Epithelial cell of esophagus (primary cell): ENCODE results near the gene MAP2K3.
A peak's percentile ranks its signal among the peaks of the same experiment; 100 is the strongest.

Experiments used
- DNase-seq: peaks from one replicate; pipeline ENCODE4 v3.0.0; 2010; ENCODE audit warnings: low read depth
- H3K4me3 ChIP-seq: 2 replicates; pipeline ENCODE4 v1.5.1; 2011; ENCODE audit warnings: mild to moderate bottlenecking, low read length, control low read depth
- CTCF ChIP-seq: IDR thresholded peaks from 2 replicates; pipeline ENCODE4 v1.5.1; 2011; ENCODE audit warnings: low read depth, mild to moderate bottlenecking, low read length, control low read depth, inconsistent platforms; ENCODE audit not compliant: insufficient read depth; ENCODE audit errors: missing control alignments

Gene MAP2K3

GRCh38 chr17:21271454-21272183 lies 12.9 kb upstream of the MAP2K3 start:
- TF ChIP-seq CTCF = no peak
- no peak overlapping the region for H3K4me3 ChIP-seq
- no peak for DNase-seq

- no peak for DNase-seq
- H3K4me3 ChIP-seq = no peak overlapping the region
- no peak for TF ChIP-seq CTCF
Measured at GRCh38 chr17:21272250-21272649, 12.3 kb upstream of the MAP2K3 start.

GRCh38 chr17:21272881-21273792 lies 11.4 kb upstream of the MAP2K3 start:
- H3K4me3 ChIP-seq = no peak overlapping the region
- DNase-seq = peak; percentile 79
- TF ChIP-seq CTCF = no peak

- H3K4me3 ChIP-seq = peak overlapping the region; percentile 53
- TF ChIP-seq CTCF = no peak
- no peak for DNase-seq
Measured at GRCh38 chr17:21275047-21275578, 9.4 kb upstream of the MAP2K3 start.

- H3K4me3 ChIP-seq = peak overlapping the region; percentile 53
- TF ChIP-seq CTCF = no peak
- peak; percentile 82 for DNase-seq
Measured at GRCh38 chr17:21275579-21276263, 8.8 kb upstream of the MAP2K3 start.

GRCh38 chr17:21276264-21276588 lies 8.3 kb upstream of the MAP2K3 start:
- DNase-seq = no peak
- TF ChIP-seq CTCF = no peak
- H3K4me3 ChIP-seq = peak overlapping the region; percentile 53
